DMS153 treated with DMSO at 0.1 percent for 48 hours (cell line): ENCODE results near the gene DKK3.

Source experiments
- DNase-seq: peaks from one replicate; lab custom pipeline; 2025; ENCODE audit not compliant: unreplicated experiment; lab: John Stamatoyannopoulos, UW

DKK3 gene

GRCh38 chr11:12005476-12005875 lies 3.0 kb downstream of the DKK3 start:
- no peak for DNase-seq

GRCh38 chr11:12005061-12005460 lies 3.4 kb downstream of the DKK3 start:
- DNase-seq: no peak

- DNase-seq: no peak
Observed at GRCh38 chr11:12003815-12004214, 4.6 kb downstream of the DKK3 start.

- DNase-seq: no peak
Observed at GRCh38 chr11:12003336-12003735, 5.1 kb downstream of the DKK3 start.

- DNase-seq: no peak
Observed at GRCh38 chr11:12001186-12001585, 7.2 kb downstream of the DKK3 start.

- no peak for DNase-seq
Observed at GRCh38 chr11:11998091-11998781, 10.2 kb downstream of the DKK3 start.

- no peak for DNase-seq
Observed at GRCh38 chr11:11997049-11997322, 11.4 kb downstream of the DKK3 start.

- no peak for DNase-seq
Observed at GRCh38 chr11:11996321-11997048, 11.9 kb downstream of the DKK3 start.

GRCh38 chr11:11995601-11996000 lies 12.8 kb downstream of the DKK3 start:
- DNase-seq: no peak

GRCh38 chr11:11993839-11994238 lies 14.6 kb downstream of the DKK3 start:
- DNase-seq: no peak

GRCh38 chr11:11992257-11993212 lies 15.9 kb downstream of the DKK3 start:
- DNase-seq: no peak

GRCh38 chr11:11989774-11990744 lies 18.4 kb downstream of the DKK3 start:
- no peak for DNase-seq

- DNase-seq: no peak
Observed at GRCh38 chr11:11988681-11989261, 19.7 kb downstream of the DKK3 start.

- no peak for DNase-seq
Observed at GRCh38 chr11:11988099-11988651, 20.3 kb downstream of the DKK3 start.

- no peak for DNase-seq
Observed at GRCh38 chr11:11987503-11988022, 20.9 kb downstream of the DKK3 start.

- DNase-seq: no peak
Observed at GRCh38 chr11:11985954-11986949, 22.2 kb downstream of the DKK3 start.

- DNase-seq: no peak
Observed at GRCh38 chr11:11985016-11985715, 23.3 kb downstream of the DKK3 start.

- no peak for DNase-seq
Observed at GRCh38 chr11:11984563-11984962, 23.9 kb downstream of the DKK3 start.
